Measurements from ENCODE around the gene KEAP1. TPM values are rescaled to one million over a fixed set of nuclear protein-coding genes. Genes with fewer than 3 reads are reported as not detected.
"Not testable (repeated sequence)": the region's sequence is repeated elsewhere in the genome, so short reads cannot be mapped to it uniquely, and the experiment has no call there.

Gene KEAP1
- total RNA-seq, 1 donor from 2014 or later = 41.2 TPM

- no peak for DNase-seq (ENCODE audit: low read depth)
- TF ChIP-seq, protein P1, sequence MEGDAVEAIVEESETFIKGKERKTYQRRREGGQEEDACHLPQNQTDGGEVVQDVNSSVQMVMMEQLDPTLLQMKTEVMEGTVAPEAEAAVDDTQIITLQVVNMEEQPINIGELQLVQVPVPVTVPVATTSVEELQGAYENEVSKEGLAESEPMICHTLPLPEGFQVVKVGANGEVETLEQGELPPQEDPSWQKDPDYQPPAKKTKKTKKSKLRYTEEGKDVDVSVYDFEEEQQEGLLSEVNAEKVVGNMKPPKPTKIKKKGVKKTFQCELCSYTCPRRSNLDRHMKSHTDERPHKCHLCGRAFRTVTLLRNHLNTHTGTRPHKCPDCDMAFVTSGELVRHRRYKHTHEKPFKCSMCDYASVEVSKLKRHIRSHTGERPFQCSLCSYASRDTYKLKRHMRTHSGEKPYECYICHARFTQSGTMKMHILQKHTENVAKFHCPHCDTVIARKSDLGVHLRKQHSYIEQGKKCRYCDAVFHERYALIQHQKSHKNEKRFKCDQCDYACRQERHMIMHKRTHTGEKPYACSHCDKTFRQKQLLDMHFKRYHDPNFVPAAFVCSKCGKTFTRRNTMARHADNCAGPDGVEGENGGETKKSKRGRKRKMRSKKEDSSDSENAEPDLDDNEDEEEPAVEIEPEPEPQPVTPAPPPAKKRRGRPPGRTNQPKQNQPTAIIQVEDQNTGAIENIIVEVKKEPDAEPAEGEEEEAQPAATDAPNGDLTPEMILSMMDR (conservative IDR thresholded peaks at IDR 0.05; ENCODE audit: low read depth, low read length) = no peak
- H3K4me3 ChIP-seq (ENCODE audit: low read depth, low read length) = no peak overlapping the region
Measured at GRCh38 chr19:10537668-10538067, 34.5 kb upstream of the KEAP1 start.

DNA sequence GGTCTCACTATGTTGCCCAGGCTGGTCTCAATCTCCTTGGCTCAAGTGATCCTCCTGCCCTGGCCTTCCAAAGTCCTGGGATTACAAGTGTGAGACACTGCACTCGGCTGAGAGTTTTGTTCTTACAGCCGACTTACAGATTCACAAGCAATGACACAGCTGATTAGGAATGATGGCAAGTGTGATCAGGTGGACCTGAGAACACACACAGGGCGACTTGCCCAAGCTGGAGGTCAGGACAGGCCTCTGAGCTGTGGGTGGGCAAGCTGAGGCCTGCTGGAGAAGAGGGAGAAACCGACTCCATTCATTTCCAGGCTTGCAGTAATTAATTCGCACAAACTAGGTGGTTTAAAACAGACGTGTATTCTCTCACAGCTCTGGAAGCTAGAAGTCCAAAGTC lies 32.5 kb upstream of the KEAP1 start:
- no peak for DNase-seq (ENCODE audit: low read depth)
- no peak overlapping the region for H3K4me3 ChIP-seq (ENCODE audit: low read depth, low read length)
- TF ChIP-seq, protein P1 (conservative IDR thresholded peaks at IDR 0.05; ENCODE audit: low read depth, low read length) = no peak

DNA sequence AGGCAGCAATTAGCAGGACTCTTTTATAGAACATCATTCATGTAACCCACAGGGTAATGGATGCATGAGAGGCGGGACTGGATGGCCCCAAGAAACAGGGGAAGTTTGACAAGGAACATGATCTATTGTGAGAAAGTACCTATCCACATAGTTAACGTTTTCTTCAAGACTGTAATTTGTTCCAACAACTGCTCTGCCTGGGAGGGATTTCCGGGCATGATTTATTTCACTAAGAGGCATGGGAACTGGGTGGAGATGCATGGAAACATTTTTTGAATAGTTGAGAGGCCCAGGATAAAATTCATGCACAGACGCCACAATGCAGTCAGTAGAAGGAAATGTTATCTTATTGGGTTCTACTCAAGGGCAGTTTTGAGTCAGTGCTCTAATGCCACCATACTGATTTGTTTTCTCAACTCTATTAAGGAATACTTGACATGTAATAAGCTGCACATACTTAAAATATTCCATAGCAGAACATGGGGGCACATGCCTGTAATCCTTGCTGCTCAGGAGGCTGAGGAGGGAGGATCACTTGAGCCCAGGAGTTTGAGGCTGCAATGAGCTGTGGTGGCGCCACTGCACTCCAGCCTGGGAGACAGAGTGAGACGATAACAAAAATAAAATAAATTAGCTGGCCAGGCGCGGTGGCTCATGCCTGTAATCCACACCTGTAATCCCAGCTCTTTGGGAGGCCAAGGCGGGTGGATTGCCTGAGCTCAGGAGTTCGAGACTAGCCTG lies 30.7 kb upstream of the KEAP1 start:
- no peak for DNase-seq (ENCODE audit: low read depth)
- TF ChIP-seq, protein P1 (conservative IDR thresholded peaks at IDR 0.05; ENCODE audit: low read depth, low read length) = no peak

DNA sequence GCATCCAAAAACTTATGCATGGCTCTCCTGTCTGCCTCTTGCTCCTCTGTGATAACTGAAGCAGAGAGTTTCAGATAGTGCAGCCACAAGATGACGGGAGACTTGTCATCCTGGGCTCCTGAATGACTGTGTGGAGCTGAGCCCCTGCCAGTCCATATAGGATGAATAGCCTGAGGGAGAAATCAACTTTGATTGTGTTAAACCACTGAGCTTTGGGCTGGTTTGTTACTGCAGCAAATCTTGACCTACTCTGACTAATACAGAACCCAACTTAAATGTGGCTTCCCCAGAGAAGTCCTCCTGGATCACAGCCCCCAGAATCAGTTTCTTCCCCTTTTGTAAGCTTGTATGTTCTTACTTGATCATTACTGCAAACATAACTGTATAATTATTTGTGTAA lies 29.3 kb upstream of the KEAP1 start:
- TF ChIP-seq, protein P1 (conservative IDR thresholded peaks at IDR 0.05; ENCODE audit: low read depth, low read length) = no peak
- H3K4me3 ChIP-seq (ENCODE audit: low read depth, low read length) = no peak overlapping the region

More for the DNA sequence above, 30.7 kb upstream of the KEAP1 start:
- no peak overlapping the region for H3K4me3 ChIP-seq (ENCODE audit: low read depth, low read length)

GRCh38 chr19:10526887-10527286 lies 23.7 kb upstream of the KEAP1 start:
- H3K4me3 ChIP-seq (ENCODE audit: low read depth, low read length); DNase-seq (ENCODE audit: low read depth): not testable (repeated sequence)

More for the DNA sequence above, 29.3 kb upstream of the KEAP1 start:
- no peak for DNase-seq (ENCODE audit: low read depth)

DNA sequence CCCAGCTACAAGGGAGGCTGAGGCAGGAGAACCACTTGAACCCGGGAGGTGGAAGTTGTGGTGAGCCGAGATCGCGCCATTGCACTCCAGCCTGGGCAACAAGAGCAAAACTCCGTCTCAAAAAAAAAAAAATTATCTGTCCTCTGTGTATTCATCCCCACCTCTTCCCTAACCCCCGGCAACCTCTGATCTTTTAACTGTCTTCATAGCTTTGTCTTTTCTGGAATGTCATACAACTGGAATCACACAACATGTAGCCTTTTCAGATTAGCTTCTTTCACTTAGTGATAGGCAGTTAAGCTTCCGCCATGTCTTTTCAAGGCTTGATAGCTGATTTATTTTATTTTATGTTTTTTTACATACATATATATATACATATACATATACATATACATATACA lies 22.5 kb upstream of the KEAP1 start:
- H3K4me3 ChIP-seq (ENCODE audit: low read depth, low read length) = no peak overlapping the region
- TF ChIP-seq, protein P1 (conservative IDR thresholded peaks at IDR 0.05; ENCODE audit: low read depth, low read length) = no peak

GRCh38 chr19:10523135-10523636 lies 20.0 kb upstream of the KEAP1 start:
- no peak for DNase-seq (ENCODE audit: low read depth)

More for the DNA sequence above, 22.5 kb upstream of the KEAP1 start:
- DNase-seq (ENCODE audit: low read depth) = no peak

More at GRCh38 chr19:10523135-10523636, 20.0 kb upstream of the KEAP1 start:
- H3K4me3 ChIP-seq (ENCODE audit: low read depth, low read length) = no peak overlapping the region
- TF ChIP-seq, protein P1 (conservative IDR thresholded peaks at IDR 0.05; ENCODE audit: low read depth, low read length) = no peak
